Measurements from ENCODE around the gene ATF7.
"Not testable (repeated sequence)": the region's sequence is repeated elsewhere in the genome, so short reads cannot be mapped to it uniquely, and the experiment has no call there.

ATF7 gene

GRCh38 chr12:53564278-53564677 is 61.9 kb downstream of the ATF7 start:
- no peak for DNase-seq

GRCh38 chr12:53563452-53564028 is 62.6 kb downstream of the ATF7 start:
- no peak for DNase-seq

- no peak for DNase-seq
These were observed 64.6 kb downstream of the ATF7 start for GRCh38 chr12:53561590-53561953.

GRCh38 chr12:53560912-53561589 is 65.1 kb downstream of the ATF7 start:
- no peak for DNase-seq

GRCh38 chr12:53560351-53560750 is 65.8 kb downstream of the ATF7 start:
- no peak for DNase-seq

- DNase-seq: no peak
These were observed 67.6 kb downstream of the ATF7 start for GRCh38 chr12:53558631-53559030.

- DNase-seq: no peak
These were observed 73.5 kb downstream of the ATF7 start for GRCh38 chr12:53552361-53553327.

- DNase-seq: no peak
These were observed 74.3 kb downstream of the ATF7 start for GRCh38 chr12:53551889-53552291.

- no peak for DNase-seq
These were observed 75.6 kb downstream of the ATF7 start for GRCh38 chr12:53550595-53550994.

GRCh38 chr12:53550131-53550530 is 76.1 kb downstream of the ATF7 start:
- not testable (repeated sequence) for DNase-seq

- DNase-seq: not testable (repeated sequence)
These were observed 77.8 kb downstream of the ATF7 start for GRCh38 chr12:53548354-53548753.

GRCh38 chr12:53543539-53543938 is 82.6 kb downstream of the ATF7 start:
- peak; percentile 38 to 42 for DNase-seq

- DNase-seq: no peak
These were observed 86.7 kb downstream of the ATF7 start for GRCh38 chr12:53539526-53539925.

GRCh38 chr12:53538209-53538689 is 87.9 kb downstream of the ATF7 start:
- no peak for DNase-seq

- DNase-seq: no peak
These were observed 89.2 kb downstream of the ATF7 start for GRCh38 chr12:53536962-53537361.

- DNase-seq: no peak
These were observed 92.7 kb downstream of the ATF7 start for GRCh38 chr12:53533471-53533870.

GRCh38 chr12:53532524-53533445 is 93.4 kb downstream of the ATF7 start:
- DNase-seq: no peak

GRCh38 chr12:53532021-53532420 is 94.2 kb downstream of the ATF7 start:
- no peak for DNase-seq

- no peak for DNase-seq
These were observed 95.3 kb downstream of the ATF7 start for GRCh38 chr12:53530920-53531319.

GRCh38 chr12:53530061-53530460 is 96.1 kb downstream of the ATF7 start:
- no peak for DNase-seq

- no peak for DNase-seq
These were observed 101.7 kb downstream of the ATF7 start for GRCh38 chr12:53524476-53524875.

GRCh38 chr12:53523131-53523530 is 103.1 kb downstream of the ATF7 start:
- DNase-seq: no peak
